Liver (tissue), 9 donors: ENCODE measurements around the gene CCDC141. TPM values are rescaled to one million over a fixed set of nuclear protein-coding genes. Genes with fewer than 3 reads are reported as not detected.

ENCODE experiments used
- DNase-seq: peaks from one replicate; pipeline ENCODE4 v3.0.0-alpha.2; 2017; ENCODE audit warnings: low spot score
- H3K27ac ChIP-seq, 2 donors: one replicate each; pipeline ENCODE4 v1.7.0; 2013; ENCODE audit warnings: inconsistent platforms in 2 of 2, low read length in 2 of 2, control low read depth in 1 of 2, low read depth in 1 of 2, mild to moderate bottlenecking in 1 of 2
- H3K27me3 ChIP-seq, 4 donors: one replicate each; pipeline versions ENCODE4 v1.6.1 to v1.7.0; 2013; ENCODE audit warnings: low read length in 3 of 4, inconsistent platforms in 1 of 4, mild to moderate bottlenecking in 1 of 4, moderate library complexity in 1 of 4; ENCODE audit not compliant: control insufficient read depth in 4 of 4, insufficient read depth in 4 of 4
- H3K36me3 ChIP-seq, 4 donors: one replicate each; pipeline versions ENCODE4 v1.6.1 to v1.7.0; 2013; ENCODE audit warnings: low read length in 3 of 4, mild to moderate bottlenecking in 3 of 4, low read depth in 1 of 4, moderate library complexity in 1 of 4; ENCODE audit not compliant: control insufficient read depth in 4 of 4, insufficient read depth in 3 of 4
- H3K4me1 ChIP-seq, 4 donors: one replicate each; pipeline versions ENCODE4 v1.6.1 to v1.7.0; 2013; ENCODE audit warnings: low read length in 3 of 4, mild to moderate bottlenecking in 3 of 4, moderate library complexity in 1 of 4; ENCODE audit not compliant: control insufficient read depth in 4 of 4, insufficient read depth in 4 of 4
- H3K4me3 ChIP-seq, 3 donors: one replicate each; pipeline versions ENCODE4 v1.6.1 to v1.7.0; 2013; ENCODE audit warnings: low read length in 3 of 3, control low read depth in 1 of 3, low read depth in 1 of 3, mild to moderate bottlenecking in 1 of 3
- H3K9ac ChIP-seq, 2 donors: one replicate each; pipeline ENCODE4 v1.7.0; 2013; ENCODE audit warnings: low read length in 2 of 2, mild to moderate bottlenecking in 2 of 2, moderate library complexity in 2 of 2, control low read depth in 1 of 2, low read depth in 1 of 2
- H3K9me3 ChIP-seq, 4 donors: one replicate each; pipeline versions ENCODE4 v1.6.1 to v1.7.0; 2013; ENCODE audit warnings: low read length in 3 of 4; ENCODE audit not compliant: control insufficient read depth in 4 of 4
- EGR1 ChIP-seq, 2 donors: IDR thresholded peaks; 2 replicates each; pipeline ENCODE4 v1.6.1; 2016 to 2018; ENCODE audit warnings: antibody characterized with exemption in 2 of 2, low read depth in 2 of 2
- HNF4A ChIP-seq, 2 donors: conservative IDR thresholded peaks; 2 replicates each; pipeline ENCODE4 v1.6.1; 2016; ENCODE audit warnings: antibody characterized with exemption in 2 of 2, mild to moderate bottlenecking in 2 of 2
- NR2F2 ChIP-seq: IDR thresholded peaks from 2 replicates; pipeline ENCODE4 v1.6.1; 2016; ENCODE audit warnings: antibody characterized with exemption
- RAD21 ChIP-seq, 2 donors: IDR thresholded peaks; 2 replicates each; pipeline ENCODE4 v1.6.1; 2016; ENCODE audit warnings: antibody characterized with exemption in 2 of 2, mild to moderate bottlenecking in 2 of 2
- RXRA ChIP-seq, 2 donors: IDR thresholded peaks; 2 replicates each; pipeline ENCODE4 v1.6.1; 2017 to 2018; ENCODE audit warnings: antibody characterized with exemption in 2 of 2, mild to moderate bottlenecking in 1 of 2
- SP1 ChIP-seq: IDR thresholded peaks from 2 replicates; pipeline ENCODE4 v1.6.1; 2018; ENCODE audit warnings: antibody characterized with exemption, mild to moderate bottlenecking
- WGBS: extraction: QIAGEN DNeasy Blood & Tissue Kit; methylation state at CpG from one replicate; pipeline ENCODE4 v1.1.7; 2013; 5-methylcytosine and 5-hydroxymethylcytosine counted together
- polyA plus RNA-seq, 2 donors: library from polyadenylated mRNA; stranded (reverse) in 1 of 2; unstranded in 1 of 2; fragments of 200-250 nt in 1 of 2; fragments of >200 nt in 1 of 2; fragmentation: Nextera tagmentation in 1 of 2; extraction: Ambion mirVana in 1 of 2; gene quantifications; one replicate each; pipeline versions ENCODE4 v1.2.1 to v1.2.3, GENCODE V29; 2013 to 2015
- total RNA-seq, 2 donors: library from RNA; depleted of rRNA; stranded (reverse); fragments of >200 nt; gene quantifications; one replicate each; pipeline ENCODE4 v1.2.3, GENCODE V29; 2014
- TF ChIP-seq, protein P1 (sequence below): IDR thresholded peaks from 2 replicates; pipeline ENCODE4 v1.6.1; 2016; ENCODE audit warnings: antibody characterized with exemption
- TF ChIP-seq, protein P2 (sequence below): IDR thresholded peaks from 2 replicates; pipeline ENCODE4 v1.6.1; 2016; ENCODE audit warnings: antibody characterized with exemption, mild to moderate bottlenecking
- TF ChIP-seq, protein P3 (sequence below): IDR thresholded peaks from 2 replicates; pipeline ENCODE4 v1.6.1; 2016; ENCODE audit warnings: antibody characterized with exemption
- TF ChIP-seq, protein P4 (sequence below): fragments of 150-350 bp; IDR thresholded peaks from 2 replicates; pipeline ENCODE4 v1.5.1; 2017; ENCODE audit warnings: improper control_type of control experiment, low read depth, low read length; ENCODE audit not compliant: missing input control
- donor health status: healthy.
- donor health status: healthy.
- donor health status: healthy.
- donor health status: healthy.
- donor health status: healthy.

Gene CCDC141
- total and polyA plus RNA-seq, 4 donors = 0.05 to 1.0 (median 0.39) TPM

DNA sequence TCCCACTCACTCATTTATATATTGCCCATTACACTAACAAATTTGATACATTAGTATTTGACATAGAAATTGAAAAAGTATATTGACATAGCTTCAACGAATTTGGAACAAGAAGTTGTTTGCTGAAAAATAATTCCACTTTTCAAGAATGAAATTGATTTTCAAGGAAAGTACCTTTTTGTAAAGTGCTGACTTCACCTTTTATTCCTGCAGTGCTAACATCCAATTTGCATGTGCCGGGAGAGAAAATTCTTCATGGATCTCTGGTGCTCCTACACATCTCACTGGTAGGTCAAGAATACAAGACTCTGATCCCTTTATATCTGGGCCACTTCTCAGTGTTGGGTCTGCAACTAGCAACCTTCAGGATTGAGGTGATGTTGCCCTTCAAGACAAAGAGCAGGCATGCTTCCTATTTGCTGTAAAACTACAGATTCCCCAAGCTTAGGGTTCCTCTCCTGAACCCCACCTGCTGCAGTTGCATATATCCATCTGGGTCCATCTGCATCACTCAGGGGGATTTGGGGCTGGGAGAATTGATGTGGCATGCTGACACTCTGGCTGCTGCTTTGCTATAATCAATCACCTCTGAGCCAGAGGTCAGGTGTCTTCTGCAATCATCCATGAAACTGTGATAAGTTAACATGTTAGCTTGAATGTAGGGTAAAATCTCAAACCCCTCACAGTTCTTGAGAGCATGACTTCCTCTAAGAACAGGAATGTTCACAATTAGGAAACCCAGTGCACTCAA lies 134.3 kb downstream of the CCDC141 start:
- Histone ChIP-seq H3K27me3 (no peaks in the 10 kb centered on the region), H3K4me1 (no peaks in the 10 kb centered on the region), H3K4me3 (no peak overlapping the region), H3K9me3 (no peaks in the 10 kb centered on the region), H3K36me3 (no peaks in the 10 kb centered on the region), H3K9ac (no peak overlapping the region), H3K27ac (no peak overlapping the region)
- no peak for DNase-seq
- no peak for TF ChIP-seq NR2F2
- TF ChIP-seq, protein P1, sequence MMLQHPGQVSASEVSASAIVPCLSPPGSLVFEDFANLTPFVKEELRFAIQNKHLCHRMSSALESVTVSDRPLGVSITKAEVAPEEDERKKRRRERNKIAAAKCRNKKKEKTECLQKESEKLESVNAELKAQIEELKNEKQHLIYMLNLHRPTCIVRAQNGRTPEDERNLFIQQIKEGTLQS = no peak
- no peak for TF ChIP-seq SP1
- no peak for TF ChIP-seq HNF4A (conservative IDR thresholded peaks at IDR 0.05)
- TF ChIP-seq RXRA (IDR thresholded peaks at IDR 0.05) = no peak
- TF ChIP-seq, protein P2, sequence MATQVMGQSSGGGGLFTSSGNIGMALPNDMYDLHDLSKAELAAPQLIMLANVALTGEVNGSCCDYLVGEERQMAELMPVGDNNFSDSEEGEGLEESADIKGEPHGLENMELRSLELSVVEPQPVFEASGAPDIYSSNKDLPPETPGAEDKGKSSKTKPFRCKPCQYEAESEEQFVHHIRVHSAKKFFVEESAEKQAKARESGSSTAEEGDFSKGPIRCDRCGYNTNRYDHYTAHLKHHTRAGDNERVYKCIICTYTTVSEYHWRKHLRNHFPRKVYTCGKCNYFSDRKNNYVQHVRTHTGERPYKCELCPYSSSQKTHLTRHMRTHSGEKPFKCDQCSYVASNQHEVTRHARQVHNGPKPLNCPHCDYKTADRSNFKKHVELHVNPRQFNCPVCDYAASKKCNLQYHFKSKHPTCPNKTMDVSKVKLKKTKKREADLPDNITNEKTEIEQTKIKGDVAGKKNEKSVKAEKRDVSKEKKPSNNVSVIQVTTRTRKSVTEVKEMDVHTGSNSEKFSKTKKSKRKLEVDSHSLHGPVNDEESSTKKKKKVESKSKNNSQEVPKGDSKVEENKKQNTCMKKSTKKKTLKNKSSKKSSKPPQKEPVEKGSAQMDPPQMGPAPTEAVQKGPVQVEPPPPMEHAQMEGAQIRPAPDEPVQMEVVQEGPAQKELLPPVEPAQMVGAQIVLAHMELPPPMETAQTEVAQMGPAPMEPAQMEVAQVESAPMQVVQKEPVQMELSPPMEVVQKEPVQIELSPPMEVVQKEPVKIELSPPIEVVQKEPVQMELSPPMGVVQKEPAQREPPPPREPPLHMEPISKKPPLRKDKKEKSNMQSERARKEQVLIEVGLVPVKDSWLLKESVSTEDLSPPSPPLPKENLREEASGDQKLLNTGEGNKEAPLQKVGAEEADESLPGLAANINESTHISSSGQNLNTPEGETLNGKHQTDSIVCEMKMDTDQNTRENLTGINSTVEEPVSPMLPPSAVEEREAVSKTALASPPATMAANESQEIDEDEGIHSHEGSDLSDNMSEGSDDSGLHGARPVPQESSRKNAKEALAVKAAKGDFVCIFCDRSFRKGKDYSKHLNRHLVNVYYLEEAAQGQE = no peak
- no peak for TF ChIP-seq EGR1 (IDR thresholded peaks at IDR 0.05; ENCODE audit: low read depth in 2 of 2)
- WGBS = 32% methylated on average over 2 of the region's 2 CpGs

DNA sequence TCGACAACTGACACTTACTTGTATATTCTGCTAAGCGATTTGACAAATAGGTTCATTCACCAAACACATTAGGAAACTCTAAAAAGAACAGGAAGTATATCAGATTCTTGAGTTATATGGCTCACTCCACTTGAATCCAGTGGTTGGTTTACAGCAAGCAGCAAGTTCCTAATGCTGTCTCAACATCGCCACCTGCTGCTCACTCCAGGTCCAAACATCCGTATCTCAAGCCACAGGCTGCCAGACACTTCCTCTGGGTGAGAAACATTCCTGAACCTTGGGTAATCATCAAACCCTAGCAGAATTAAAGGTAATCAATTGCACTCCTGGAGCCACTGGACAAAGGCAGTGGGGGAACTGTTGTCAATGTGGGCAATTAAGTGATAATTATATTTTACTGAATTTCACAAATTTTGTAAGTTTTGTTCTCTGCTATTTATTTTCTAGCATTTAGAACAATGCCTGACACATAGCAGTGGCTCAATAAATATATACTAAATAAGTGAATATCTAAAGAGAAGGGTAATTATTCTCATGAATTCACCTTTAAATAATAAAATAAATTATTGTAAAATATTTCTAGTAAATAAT lies 135.6 kb downstream of the CCDC141 start:
- Histone ChIP-seq H3K9me3 (no peaks in the 10 kb centered on the region), H3K4me1 (no peaks in the 10 kb centered on the region), H3K4me3 (no peak overlapping the region), H3K27ac (no peak overlapping the region), H3K9ac (no peak overlapping the region), H3K36me3 (no peaks in the 10 kb centered on the region), H3K27me3 (no peaks in the 10 kb centered on the region)
- 27% methylated on average over 4 of the region's 4 CpGs for WGBS
- peak; percentile 71 for DNase-seq
- TF ChIP-seq HNF4A (conservative IDR thresholded peaks at IDR 0.05) = peak in 1 of 2 donors; percentile 7
- TF ChIP-seq, protein P3, sequence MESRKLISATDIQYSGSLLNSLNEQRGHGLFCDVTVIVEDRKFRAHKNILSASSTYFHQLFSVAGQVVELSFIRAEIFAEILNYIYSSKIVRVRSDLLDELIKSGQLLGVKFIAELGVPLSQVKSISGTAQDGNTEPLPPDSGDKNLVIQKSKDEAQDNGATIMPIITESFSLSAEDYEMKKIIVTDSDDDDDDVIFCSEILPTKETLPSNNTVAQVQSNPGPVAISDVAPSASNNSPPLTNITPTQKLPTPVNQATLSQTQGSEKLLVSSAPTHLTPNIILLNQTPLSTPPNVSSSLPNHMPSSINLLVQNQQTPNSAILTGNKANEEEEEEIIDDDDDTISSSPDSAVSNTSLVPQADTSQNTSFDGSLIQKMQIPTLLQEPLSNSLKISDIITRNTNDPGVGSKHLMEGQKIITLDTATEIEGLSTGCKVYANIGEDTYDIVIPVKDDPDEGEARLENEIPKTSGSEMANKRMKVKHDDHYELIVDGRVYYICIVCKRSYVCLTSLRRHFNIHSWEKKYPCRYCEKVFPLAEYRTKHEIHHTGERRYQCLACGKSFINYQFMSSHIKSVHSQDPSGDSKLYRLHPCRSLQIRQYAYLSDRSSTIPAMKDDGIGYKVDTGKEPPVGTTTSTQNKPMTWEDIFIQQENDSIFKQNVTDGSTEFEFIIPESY = no peak
- TF ChIP-seq RAD21 (IDR thresholded peaks at IDR 0.05) = peak; percentile 84 to 94
- TF ChIP-seq, protein P4, sequence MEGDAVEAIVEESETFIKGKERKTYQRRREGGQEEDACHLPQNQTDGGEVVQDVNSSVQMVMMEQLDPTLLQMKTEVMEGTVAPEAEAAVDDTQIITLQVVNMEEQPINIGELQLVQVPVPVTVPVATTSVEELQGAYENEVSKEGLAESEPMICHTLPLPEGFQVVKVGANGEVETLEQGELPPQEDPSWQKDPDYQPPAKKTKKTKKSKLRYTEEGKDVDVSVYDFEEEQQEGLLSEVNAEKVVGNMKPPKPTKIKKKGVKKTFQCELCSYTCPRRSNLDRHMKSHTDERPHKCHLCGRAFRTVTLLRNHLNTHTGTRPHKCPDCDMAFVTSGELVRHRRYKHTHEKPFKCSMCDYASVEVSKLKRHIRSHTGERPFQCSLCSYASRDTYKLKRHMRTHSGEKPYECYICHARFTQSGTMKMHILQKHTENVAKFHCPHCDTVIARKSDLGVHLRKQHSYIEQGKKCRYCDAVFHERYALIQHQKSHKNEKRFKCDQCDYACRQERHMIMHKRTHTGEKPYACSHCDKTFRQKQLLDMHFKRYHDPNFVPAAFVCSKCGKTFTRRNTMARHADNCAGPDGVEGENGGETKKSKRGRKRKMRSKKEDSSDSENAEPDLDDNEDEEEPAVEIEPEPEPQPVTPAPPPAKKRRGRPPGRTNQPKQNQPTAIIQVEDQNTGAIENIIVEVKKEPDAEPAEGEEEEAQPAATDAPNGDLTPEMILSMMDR = peak; percentile 77
- TF ChIP-seq, protein P1 = no peak
